ENCODE measurements around the gene SRP54.

- TF ChIP-seq CTCF (IDR thresholded peaks at IDR 0.05; ENCODE audit: extremely low read depth in 1 of 2, insufficient read depth in 1 of 2, low read depth in 1 of 2, low read length in 2 of 2) (peak in 1 of 2 donors; percentile 50), EZH2 (IDR thresholded peaks at IDR 0.05; ENCODE audit: borderline replicate concordance, low read depth, low read length, severe bottlenecking) (no peak), MYC (IDR thresholded peaks at IDR 0.05; ENCODE audit: low read depth, low read length) (peak; percentile 17), MAX (IDR thresholded peaks at IDR 0.05; ENCODE audit: insufficient read depth, insufficient read length) (peak; percentile 71), FOS (IDR thresholded peaks at IDR 0.05; ENCODE audit: borderline replicate concordance, insufficient read depth, low read length) (peak; percentile 3)
These were observed at the start of gene SRP54 for GRCh38 chr14:34982421-34983147.
